ENCODE data around the gene TBC1D24.

DNA sequence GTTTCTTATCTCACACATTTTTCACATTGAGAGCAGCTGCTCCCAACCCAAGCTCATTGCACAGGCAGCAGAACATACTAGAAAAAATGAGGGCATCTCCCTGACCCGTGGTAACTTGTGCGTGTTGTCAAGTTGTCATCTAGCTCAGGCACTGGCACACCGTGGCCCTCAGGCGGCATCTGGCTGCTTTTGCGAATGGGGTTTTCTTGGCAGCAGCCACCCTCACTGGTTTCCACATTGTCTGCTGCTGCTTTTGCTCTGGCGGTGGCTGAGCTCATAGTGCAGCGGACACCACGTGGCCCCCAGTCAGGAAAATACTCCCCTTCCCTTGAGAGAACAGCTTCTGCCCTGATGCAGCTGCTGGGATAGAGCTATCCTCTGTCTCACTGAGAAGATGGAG, 24.4 kb upstream of the TBC1D24 start:
- TF ChIP-seq POLR2A (IDR thresholded peaks at IDR 0.05), result no peak
- TF ChIP-seq, protein P1, sequence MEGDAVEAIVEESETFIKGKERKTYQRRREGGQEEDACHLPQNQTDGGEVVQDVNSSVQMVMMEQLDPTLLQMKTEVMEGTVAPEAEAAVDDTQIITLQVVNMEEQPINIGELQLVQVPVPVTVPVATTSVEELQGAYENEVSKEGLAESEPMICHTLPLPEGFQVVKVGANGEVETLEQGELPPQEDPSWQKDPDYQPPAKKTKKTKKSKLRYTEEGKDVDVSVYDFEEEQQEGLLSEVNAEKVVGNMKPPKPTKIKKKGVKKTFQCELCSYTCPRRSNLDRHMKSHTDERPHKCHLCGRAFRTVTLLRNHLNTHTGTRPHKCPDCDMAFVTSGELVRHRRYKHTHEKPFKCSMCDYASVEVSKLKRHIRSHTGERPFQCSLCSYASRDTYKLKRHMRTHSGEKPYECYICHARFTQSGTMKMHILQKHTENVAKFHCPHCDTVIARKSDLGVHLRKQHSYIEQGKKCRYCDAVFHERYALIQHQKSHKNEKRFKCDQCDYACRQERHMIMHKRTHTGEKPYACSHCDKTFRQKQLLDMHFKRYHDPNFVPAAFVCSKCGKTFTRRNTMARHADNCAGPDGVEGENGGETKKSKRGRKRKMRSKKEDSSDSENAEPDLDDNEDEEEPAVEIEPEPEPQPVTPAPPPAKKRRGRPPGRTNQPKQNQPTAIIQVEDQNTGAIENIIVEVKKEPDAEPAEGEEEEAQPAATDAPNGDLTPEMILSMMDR (IDR thresholded peaks at IDR 0.05), result no peak

Measured in heart left ventricle (tissue), 13 donors.